UCSD-AML1 (cell line): ENCODE data around the gene RFLNA.
"Not testable (repeated sequence)": the region's sequence is repeated elsewhere in the genome, so short reads cannot be mapped to it uniquely, and the experiment has no call there.

Source experiments
- DNase-seq: peaks from one replicate; lab custom pipeline; 2025; ENCODE audit not compliant: unreplicated experiment; lab: John Stamatoyannopoulos, UW

RFLNA gene

GRCh38 chr12:124318278-124319020 is 23.6 kb downstream of the RFLNA start:
- no peak for DNase-seq

DNA sequence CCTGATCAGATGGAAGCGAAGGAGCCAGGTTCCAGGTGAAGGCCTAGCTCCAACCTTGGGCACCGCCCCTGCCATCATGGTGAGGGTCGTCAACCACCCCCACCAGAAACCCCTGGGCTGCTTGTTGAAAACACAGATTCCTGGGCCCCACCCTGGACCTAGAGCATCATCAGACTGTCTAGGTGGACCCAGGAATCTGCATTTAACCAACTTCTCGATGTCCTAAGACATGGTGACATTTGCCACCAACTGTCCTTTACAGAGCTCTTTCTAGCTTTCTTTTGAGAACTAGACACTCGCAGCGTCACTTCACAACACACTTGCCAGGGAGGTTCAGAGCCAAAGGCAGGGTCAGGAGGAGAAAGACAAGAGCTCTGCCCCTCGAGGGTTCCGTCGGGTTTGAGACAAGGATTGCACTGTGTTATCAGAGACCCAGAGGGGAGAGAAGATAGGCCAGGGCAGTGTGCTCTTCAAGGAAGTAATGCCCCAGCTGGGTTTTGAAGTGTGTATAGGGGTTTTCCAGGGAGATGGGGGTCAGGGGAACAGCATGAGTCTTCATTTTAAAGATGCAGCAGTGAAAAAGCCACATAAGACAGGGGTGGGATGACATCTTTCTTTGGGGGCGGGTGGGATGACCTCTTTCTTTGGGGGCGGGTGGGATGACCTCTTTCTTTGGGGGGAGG is 24.6 kb downstream of the RFLNA start:
- DNase-seq, result no peak

DNA sequence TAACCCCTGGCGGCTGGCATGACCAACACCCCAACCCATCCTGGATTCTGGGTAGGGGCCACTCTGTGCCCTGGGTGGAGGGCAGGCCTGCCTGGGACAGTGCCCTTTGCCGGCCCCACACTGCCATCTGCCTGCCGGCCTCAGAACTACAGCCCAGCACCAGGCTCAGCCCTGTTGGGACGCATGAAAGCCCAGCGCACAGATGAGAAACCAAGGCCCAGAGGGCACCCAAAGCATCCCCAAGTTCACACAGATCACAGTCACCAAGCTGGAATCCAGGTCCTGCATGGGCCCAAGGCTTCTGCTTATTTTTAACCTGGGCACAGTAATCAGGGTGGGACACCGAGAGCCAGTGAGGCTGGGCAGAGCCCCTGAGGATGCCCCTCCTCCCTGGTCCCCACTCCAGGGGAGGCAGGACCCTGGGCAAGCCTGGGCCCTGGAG is 26.2 kb downstream of the RFLNA start:
- DNase-seq, result peak; percentile 73

DNA sequence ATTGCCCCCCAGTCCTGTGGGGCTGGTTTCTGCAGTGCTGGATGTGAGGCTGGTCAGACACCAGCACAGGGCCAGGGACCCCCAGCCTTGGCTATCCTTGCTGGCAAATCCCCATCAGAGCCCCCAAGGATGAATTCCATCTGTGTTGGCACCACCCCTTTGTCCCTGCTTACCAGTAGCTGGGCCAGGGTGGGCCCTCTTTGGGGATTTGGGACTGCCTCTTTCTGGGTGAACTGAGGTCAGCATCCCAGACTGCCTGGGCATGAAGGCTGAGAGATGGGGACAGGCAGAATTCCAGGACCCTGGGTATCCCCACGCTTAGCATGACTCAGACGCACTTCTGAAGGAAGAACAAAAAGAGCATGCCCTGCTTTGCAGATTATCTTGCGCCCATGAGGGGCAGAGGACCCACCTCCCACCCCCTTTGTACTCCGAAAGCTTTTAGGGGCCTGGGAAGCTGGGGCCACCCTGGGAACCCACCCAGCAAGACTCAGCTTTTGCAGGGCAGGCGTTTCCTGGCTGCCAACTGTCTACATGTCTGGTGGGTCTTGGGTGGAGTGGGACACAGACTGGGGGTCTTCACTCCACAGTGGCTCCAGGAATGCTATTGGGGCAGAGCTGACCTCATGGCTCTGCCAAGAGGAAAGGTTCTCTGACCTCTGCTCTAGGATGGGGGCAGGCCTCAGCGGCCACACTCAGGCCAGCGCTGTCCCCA is 26.8 kb downstream of the RFLNA start:
- no peak for DNase-seq

DNA sequence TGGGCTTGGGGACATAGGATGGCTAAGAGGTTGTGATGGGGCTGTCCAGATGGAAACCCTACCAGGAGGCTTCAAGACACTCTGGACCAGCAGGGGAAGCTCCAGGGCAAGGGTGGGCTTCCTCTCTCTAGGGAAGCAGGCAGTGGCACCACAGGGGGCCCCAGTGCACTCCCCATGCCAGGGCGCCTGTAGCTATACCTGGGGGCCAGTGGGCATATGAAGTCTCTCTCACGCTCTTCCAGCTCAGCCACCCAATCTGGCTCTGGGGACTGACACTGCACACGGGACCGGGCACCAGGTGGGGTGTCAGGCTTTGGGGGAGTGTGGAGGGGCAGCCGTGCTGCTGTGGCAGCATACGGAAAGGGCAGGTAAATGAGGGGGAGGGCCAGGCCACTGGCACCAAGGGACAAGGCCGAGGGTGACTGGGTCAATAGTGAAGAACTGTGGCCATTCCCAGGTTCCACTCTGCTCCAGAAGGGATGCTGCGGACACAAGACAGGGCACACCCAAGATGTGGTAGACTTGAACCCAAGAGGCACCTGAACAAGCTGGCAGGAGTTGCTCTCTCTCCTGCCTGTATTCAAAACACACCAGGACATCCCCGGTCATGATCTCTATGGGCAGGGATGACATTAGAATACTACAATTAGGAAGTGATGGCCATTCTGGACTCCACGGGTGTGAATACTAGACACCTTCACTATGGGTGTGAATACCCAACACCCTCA is 27.5 kb downstream of the RFLNA start:
- no peak for DNase-seq

DNA sequence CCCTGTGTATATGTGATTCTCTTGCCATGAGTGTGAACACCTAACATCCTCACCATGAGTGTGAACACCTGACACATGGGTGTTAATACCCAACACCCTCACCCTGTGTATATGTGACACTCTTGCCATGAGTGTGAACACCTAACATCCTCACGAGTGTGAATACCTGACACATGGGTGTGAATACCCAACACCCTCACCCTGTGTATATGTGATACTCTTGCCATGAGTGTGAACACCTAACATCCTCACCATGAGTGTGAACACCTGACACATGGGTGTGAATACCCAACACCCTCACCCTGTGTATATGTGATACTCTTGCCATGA is 28.1 kb downstream of the RFLNA start:
- not testable (repeated sequence) for DNase-seq

DNA sequence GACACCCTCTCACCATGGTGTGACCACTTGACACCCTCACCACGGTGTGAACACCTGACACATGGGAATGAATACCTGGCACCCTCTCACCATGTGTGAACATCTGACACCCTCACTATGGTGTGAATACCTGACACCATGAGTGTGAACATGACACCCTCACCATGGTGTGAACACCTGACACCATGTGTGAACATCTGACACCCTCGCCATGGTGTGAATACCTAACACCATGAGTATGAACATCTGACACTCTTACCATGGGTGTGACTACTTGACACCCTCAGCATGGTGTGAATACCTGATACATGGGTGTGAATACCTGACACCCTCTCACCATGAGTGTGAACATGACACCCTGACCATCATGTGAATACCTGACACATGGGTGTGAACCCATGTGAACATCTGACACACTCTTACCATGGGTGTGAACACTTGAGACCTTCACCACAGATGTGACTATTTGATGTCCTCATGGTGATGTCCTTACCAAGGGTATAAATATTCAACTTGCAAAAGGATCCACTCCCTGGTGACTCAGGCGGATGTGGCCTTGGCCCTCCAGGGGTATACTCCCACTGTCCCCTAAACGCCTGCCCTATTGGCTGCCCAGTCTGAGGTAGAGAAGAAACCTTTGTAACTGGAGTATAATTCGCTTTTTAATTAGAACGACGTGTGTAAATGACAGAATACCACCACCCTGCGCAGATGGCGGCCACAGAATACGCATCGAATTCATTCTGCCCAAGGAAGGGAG is 29.1 kb downstream of the RFLNA start:
- no peak for DNase-seq

DNA sequence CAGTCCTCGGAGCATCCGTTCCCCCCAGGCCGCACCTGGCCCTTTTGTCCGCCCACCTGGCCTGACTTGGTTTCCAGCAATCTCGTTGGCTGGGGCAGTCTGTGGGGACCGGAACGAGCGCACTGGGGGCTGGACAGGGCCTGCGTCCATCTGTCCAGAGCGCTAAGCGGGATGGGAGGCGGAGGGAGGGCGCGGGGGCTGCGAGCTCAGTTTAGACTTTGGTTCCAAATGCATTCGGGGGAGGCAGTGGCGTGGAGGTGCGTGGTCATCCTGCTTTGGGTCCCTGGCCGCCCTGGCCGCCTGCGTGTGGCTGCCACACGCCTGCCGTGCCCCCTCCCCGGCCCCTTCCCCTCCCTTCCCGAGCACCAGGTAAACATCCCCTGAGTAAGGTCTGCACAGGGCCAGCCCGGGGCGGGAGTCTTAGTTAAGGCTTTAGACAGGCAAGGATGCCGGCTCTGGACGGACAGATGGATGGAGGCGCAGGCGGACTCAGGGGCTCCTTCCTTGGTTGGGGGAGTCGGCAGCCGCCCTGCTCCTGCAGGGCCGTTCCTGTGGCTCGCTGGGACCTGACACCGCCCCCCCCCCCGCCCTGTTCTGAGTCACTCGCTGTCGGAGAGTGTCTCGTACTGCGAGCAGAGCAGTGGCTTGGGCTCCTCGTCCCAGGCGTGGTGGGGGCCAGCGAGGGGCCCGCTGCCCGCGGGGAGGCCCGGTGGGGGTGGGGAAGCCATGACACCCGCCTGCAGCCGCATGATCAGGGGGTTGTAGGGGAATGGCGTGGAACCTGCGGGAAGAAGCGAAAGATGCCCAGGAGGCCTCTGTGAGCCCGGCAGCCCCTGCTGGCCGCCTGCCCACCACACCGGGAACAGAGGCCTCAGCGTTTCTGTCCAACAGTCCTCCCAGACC is 30.2 kb downstream of the RFLNA start:
- DNase-seq, result no peak

GRCh38 chr12:124326104-124326503 is 31.2 kb downstream of the RFLNA start:
- DNase-seq, result no peak

DNA sequence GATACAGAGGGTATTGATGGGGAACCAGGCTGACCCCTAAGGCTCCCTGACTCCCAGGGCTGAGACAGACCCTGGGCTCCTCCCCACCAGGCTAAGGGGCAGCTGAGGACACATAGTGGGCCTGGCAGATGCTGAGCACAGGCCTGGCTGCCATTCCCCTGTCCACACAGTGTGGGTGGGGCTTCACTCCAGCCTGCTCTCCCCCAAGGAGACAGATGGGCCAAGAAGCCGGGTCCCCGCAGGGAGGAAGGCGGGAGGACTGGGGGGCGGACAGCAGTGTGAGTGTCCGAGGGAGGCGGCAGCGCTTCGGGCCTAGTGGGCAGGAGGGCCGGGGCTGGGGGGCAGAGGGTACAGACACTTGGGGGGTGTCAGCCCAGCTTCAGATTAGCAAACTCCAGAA is 32.0 kb downstream of the RFLNA start:
- DNase-seq, result no peak

GRCh38 chr12:124327362-124328043 is 32.6 kb downstream of the RFLNA start:
- DNase-seq, result no peak

DNA sequence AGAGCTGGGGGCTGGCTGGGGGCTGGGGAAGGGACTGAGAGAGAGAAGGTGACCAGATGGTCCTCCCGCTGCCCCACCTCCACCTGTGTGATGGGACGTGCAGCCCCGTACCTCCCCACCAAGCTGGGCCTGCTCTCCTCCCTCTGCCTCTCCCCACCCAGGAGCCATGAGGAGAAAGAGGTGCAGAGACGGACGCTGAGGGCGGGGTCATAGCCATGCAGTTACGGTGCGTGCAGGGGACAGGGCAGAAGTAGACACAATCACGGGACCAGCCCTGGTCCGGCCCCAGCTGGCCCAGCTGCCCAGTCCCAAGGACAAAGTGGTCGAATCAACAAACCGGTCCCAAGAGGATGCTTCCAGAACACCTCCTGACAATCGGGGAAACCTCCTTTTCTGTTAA is 33.2 kb downstream of the RFLNA start:
- DNase-seq, result no peak

- no peak for DNase-seq
Measured at GRCh38 chr12:124328636-124329035, 33.7 kb downstream of the RFLNA start.

GRCh38 chr12:124332058-124332672 is 37.3 kb downstream of the RFLNA start:
- DNase-seq, result no peak

DNA sequence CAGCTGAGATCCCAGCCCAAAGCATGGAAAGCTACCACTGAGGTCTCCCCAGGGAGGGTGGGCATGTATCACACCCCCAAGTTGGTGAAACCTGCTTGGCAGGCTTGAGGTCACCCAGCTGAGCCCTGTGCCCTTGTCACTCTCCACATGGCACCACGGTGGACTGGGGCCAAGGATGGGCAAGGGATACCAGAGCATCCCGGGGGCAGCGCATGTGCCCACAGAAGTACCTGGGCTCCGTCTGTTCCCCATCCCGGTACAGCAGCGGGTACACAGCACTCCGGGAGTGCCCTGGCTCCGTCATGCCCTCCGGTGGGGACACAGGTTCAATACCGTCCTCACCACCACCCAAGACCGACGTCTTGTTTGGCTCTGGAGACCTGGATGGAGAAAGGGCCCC is 38.0 kb downstream of the RFLNA start:
- no peak for DNase-seq

DNA sequence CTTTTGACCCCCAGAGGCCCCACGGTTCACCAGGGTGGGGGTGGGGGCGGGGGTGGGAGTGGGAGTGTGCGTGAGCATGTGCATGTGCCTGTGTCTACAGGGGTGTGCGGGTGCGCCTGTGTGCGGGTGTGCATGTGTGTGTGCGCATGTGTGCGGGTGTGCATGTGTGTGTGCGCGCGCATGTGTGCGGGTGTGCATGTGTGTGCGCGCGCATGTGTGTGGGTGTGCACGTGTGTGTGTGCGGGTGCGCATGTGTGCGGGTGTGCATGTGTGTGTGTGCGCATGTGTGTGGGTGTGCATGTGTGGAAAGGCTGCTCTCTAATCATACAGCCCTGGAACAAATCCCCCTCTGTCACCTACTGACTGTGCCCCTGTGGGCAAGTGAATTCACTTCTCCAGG is 38.8 kb downstream of the RFLNA start:
- DNase-seq, result no peak

DNA sequence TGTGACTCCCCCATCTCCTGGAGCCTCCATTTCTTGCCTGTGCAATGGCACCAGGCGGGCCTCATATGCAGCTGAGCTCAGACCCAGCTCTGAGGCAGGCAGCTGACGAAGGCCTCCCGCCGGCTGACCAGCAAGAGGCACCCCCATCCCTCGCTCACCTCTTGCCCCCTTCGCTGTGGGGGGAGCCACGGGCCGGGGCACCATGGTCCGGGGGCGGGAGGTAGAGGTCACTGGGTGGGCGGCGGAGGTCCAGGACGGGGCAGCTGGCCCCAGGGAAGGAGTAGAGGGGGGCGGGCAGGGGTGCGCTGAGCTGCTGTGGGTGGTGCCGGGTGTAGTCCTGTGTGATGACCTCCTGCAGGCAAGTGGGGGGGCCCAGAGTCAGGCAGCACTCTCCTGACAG is 39.4 kb downstream of the RFLNA start:
- DNase-seq, result no peak

- no peak for DNase-seq
Measured at GRCh38 chr12:124334976-124335375, 40.1 kb downstream of the RFLNA start.
